Mesenchymal stem cell (in vitro differentiated cells and primary cell): ENCODE measurements around the gene TCF4.

Experiments
- DNase-seq: peaks from one replicate; pipeline ENCODE4 v3.0.0-alpha.2; 2013
- H2AFZ ChIP-seq: one replicate; pipeline ENCODE4 v1.6.1; 2013; ENCODE audit warnings: low read depth, mild to moderate bottlenecking, control low read depth, inconsistent platforms, low read length, moderate library complexity
- H2AK5ac ChIP-seq: 2 replicates; pipeline ENCODE4 v1.6.1; 2013; ENCODE audit warnings: low read length, moderate library complexity, mild to moderate bottlenecking, inconsistent platforms; ENCODE audit not compliant: severe bottlenecking
- H2BK120ac ChIP-seq: one replicate; pipeline ENCODE4 v1.6.1; 2013; ENCODE audit warnings: low read depth, mild to moderate bottlenecking, inconsistent platforms, low read length, moderate library complexity
- H2BK12ac ChIP-seq, 2 experiments: one replicate each; pipeline ENCODE4 v1.6.1; 2013; ENCODE audit warnings: inconsistent platforms in 2 of 2, low read length in 2 of 2, mild to moderate bottlenecking in 2 of 2, moderate library complexity in 2 of 2, control low read depth in 1 of 2
- H2BK15ac ChIP-seq: one replicate; pipeline ENCODE4 v1.6.1; 2013; ENCODE audit warnings: mild to moderate bottlenecking, low read depth, inconsistent platforms; ENCODE audit not compliant: poor library complexity, severe bottlenecking
- H2BK5ac ChIP-seq: 2 replicates; pipeline ENCODE4 v1.6.1; 2013; ENCODE audit warnings: low read depth, mild to moderate bottlenecking, low read length, control low read depth, inconsistent platforms; ENCODE audit not compliant: poor library complexity, severe bottlenecking
- H3K14ac ChIP-seq, 2 experiments: one replicate each; pipeline ENCODE4 v1.6.1; 2013; ENCODE audit warnings: inconsistent platforms in 2 of 2, low read length in 2 of 2, control low read depth in 1 of 2, mild to moderate bottlenecking in 1 of 2, moderate library complexity in 1 of 2
- H3K18ac ChIP-seq, 2 experiments: one replicate each; pipeline ENCODE4 v1.6.1; 2013; ENCODE audit warnings: inconsistent platforms in 2 of 2, low read length in 2 of 2, control low read depth in 1 of 2, low read depth in 1 of 2, mild to moderate bottlenecking in 1 of 2
- H3K23ac ChIP-seq, 2 experiments: one replicate each; pipeline ENCODE4 v1.6.1; 2013; ENCODE audit warnings: inconsistent platforms in 2 of 2, low read length in 2 of 2, mild to moderate bottlenecking in 2 of 2, moderate library complexity in 2 of 2, control low read depth in 1 of 2
- H3K27ac ChIP-seq: 2 replicates; pipeline ENCODE4 v1.5.1; 2013; ENCODE audit warnings: mild to moderate bottlenecking, moderate library complexity, low read length, control low read depth, inconsistent platforms; ENCODE audit not compliant: poor library complexity, severe bottlenecking
- H3K27me3 ChIP-seq, 2 experiments: 2 replicates each; pipeline versions ENCODE4 v1.6.1 to v1.7.0; 2013; ENCODE audit warnings: low read length in 2 of 2, mild to moderate bottlenecking in 2 of 2, moderate library complexity in 2 of 2, control low read depth in 1 of 2, inconsistent platforms in 1 of 2; ENCODE audit not compliant: control insufficient read depth in 1 of 2, insufficient read depth in 1 of 2
- H3K36me3 ChIP-seq, 2 experiments: 2 replicates each; pipeline versions ENCODE4 v1.6.1 to v1.7.0; 2013; ENCODE audit warnings: low read length in 2 of 2, control low read depth in 1 of 2, inconsistent platforms in 1 of 2, low read depth in 1 of 2, mild to moderate bottlenecking in 1 of 2; ENCODE audit not compliant: insufficient read depth in 2 of 2, control insufficient read depth in 1 of 2
- H3K4ac ChIP-seq, 2 experiments: one replicate each; pipeline ENCODE4 v1.6.1; 2013; ENCODE audit warnings: inconsistent platforms in 2 of 2, low read length in 2 of 2, mild to moderate bottlenecking in 2 of 2, moderate library complexity in 2 of 2, control low read depth in 1 of 2, low read depth in 1 of 2
- H3K4me1 ChIP-seq: 2 replicates; pipeline ENCODE4 v1.6.1; 2013; ENCODE audit warnings: low read depth, low read length, control low read depth; ENCODE audit not compliant: control insufficient read depth, insufficient read depth
- H3K4me2 ChIP-seq: 2 replicates; pipeline ENCODE4 v1.6.1; 2013; ENCODE audit warnings: low read length, mild to moderate bottlenecking, inconsistent platforms; ENCODE audit not compliant: poor library complexity, severe bottlenecking
- H3K4me3 ChIP-seq, 2 experiments: 2 replicates each; pipeline versions ENCODE4 v1.5.1 to v1.7.0; 2013; ENCODE audit warnings: low read length in 2 of 2, mild to moderate bottlenecking in 2 of 2, control low read depth in 1 of 2, low read depth in 1 of 2; ENCODE audit not compliant: insufficient read depth in 1 of 2
- H3K79me1 ChIP-seq: replicated peaks from 2 replicates; pipeline ENCODE4 v1.6.1; 2013; ENCODE audit warnings: mild to moderate bottlenecking, control low read depth, low read length, inconsistent platforms; ENCODE audit not compliant: poor library complexity, severe bottlenecking
- H3K9ac ChIP-seq: 2 replicates; pipeline ENCODE4 v1.7.0; 2013; ENCODE audit warnings: mild to moderate bottlenecking, low read length, moderate library complexity
- H3K9me3 ChIP-seq: 2 replicates; pipeline ENCODE4 v1.7.0; 2013; ENCODE audit warnings: mild to moderate bottlenecking, low read length; ENCODE audit not compliant: control insufficient read depth
- H4K8ac ChIP-seq: one replicate; pipeline ENCODE4 v1.6.1; 2013; ENCODE audit warnings: inconsistent platforms, mild to moderate bottlenecking, low read length, moderate library complexity
- H4K91ac ChIP-seq: one replicate; pipeline ENCODE4 v1.6.1; 2013; ENCODE audit warnings: mild to moderate bottlenecking, low read length, inconsistent platforms
- WGBS: methylation state at CpG from one replicate; pipeline ENCODE4 v1.1.7; 2013; ENCODE audit warnings: mixed read lengths; 5-methylcytosine and 5-hydroxymethylcytosine counted together

TCF4 gene

GRCh38 chr18:55421615-55422419 is 166.2 kb downstream of the TCF4 start:
- no peak overlapping the region for H2AK5ac ChIP-seq
- H3K9me3 ChIP-seq = no peaks in the 10 kb centered on the region
- no peaks in the 10 kb centered on the region for H3K27me3 ChIP-seq
- no peaks in the 10 kb centered on the region for H3K36me3 ChIP-seq
- H3K18ac ChIP-seq = peak overlapping the region in 1 of 2 experiments; percentile 67
- H3K27ac ChIP-seq = no peak overlapping the region
- H4K8ac ChIP-seq = no peak overlapping the region
- H3K4ac ChIP-seq = no peak overlapping the region
- H3K14ac ChIP-seq = no peak overlapping the region
- H2BK15ac ChIP-seq = no peak overlapping the region
- no peaks in the 10 kb centered on the region for H3K4me1 ChIP-seq
- H2AFZ ChIP-seq = no peak overlapping the region
- no peak overlapping the region for H2BK120ac ChIP-seq
- no peak overlapping the region for H3K4me2 ChIP-seq
- WGBS = 88% methylated on average over 7 of the region's 8 CpGs
- peak overlapping the region; percentile 93 for H3K9ac ChIP-seq
- H2BK12ac ChIP-seq = no peak overlapping the region
- no peak overlapping the region for H4K91ac ChIP-seq
- H3K23ac ChIP-seq = no peak overlapping the region
- H2BK5ac ChIP-seq = no peak overlapping the region
- H3K79me1 ChIP-seq = peaks cover 21% of the 10 kb centered on the region
- peak overlapping the region in 1 of 2 experiments; percentile 79 for H3K4me3 ChIP-seq
- DNase-seq = peak; percentile 17

- Histone ChIP-seq H4K91ac (no peak overlapping the region), H3K14ac (no peak overlapping the region)
Observed at GRCh38 chr18:55421308-55421614, 166.7 kb downstream of the TCF4 start.

GRCh38 chr18:55420665-55421307 is 167.2 kb downstream of the TCF4 start:
- no peak overlapping the region for H4K8ac ChIP-seq
- H3K9me3 ChIP-seq = no peaks in the 10 kb centered on the region
- H3K9ac ChIP-seq = peak overlapping the region; percentile 93
- H3K4ac ChIP-seq = peak overlapping the region in 1 of 2 experiments; percentile 84
- H2BK120ac ChIP-seq = no peak overlapping the region
- H3K14ac ChIP-seq = no peak overlapping the region
- H2AK5ac ChIP-seq = no peak overlapping the region
- no peaks in the 10 kb centered on the region for H3K4me1 ChIP-seq
- peak overlapping the region in 1 of 2 experiments; percentile 79 for H3K4me3 ChIP-seq
- H2BK12ac ChIP-seq = peak overlapping the region in 1 of 2 experiments; percentile 84
- H3K36me3 ChIP-seq = no peaks in the 10 kb centered on the region
- H4K91ac ChIP-seq = no peak overlapping the region
- H3K27me3 ChIP-seq = no peaks in the 10 kb centered on the region
- H3K18ac ChIP-seq = no peak overlapping the region
- H2AFZ ChIP-seq = no peak overlapping the region
- no peak overlapping the region for H3K27ac ChIP-seq
- no CpG with 5 or more reads among the region's 6 CpGs for WGBS
- H3K4me2 ChIP-seq = no peak overlapping the region
- DNase-seq = no peak
- peaks cover 21% of the 10 kb centered on the region for H3K79me1 ChIP-seq
- H3K23ac ChIP-seq = no peak overlapping the region
- H2BK15ac ChIP-seq = no peak overlapping the region
- no peak overlapping the region for H2BK5ac ChIP-seq

More at GRCh38 chr18:55421308-55421614, 166.7 kb downstream of the TCF4 start:
- Histone ChIP-seq H3K18ac (no peak overlapping the region), H3K23ac (no peak overlapping the region), H3K79me1 (peaks cover 21% of the 10 kb centered on the region), H2BK5ac (no peak overlapping the region), H2BK15ac (no peak overlapping the region), H3K9me3 (no peaks in the 10 kb centered on the region), H4K8ac (no peak overlapping the region), H3K27me3 (no peaks in the 10 kb centered on the region), H3K4ac (no peak overlapping the region), H3K4me3 (peak overlapping the region in 1 of 2 experiments; percentile 79), H2BK12ac (no peak overlapping the region), H3K9ac (peak overlapping the region; percentile 93), H3K4me1 (no peaks in the 10 kb centered on the region), H2AFZ (no peak overlapping the region), H2BK120ac (no peak overlapping the region), H2AK5ac (no peak overlapping the region), H3K36me3 (no peaks in the 10 kb centered on the region), H3K27ac (no peak overlapping the region), H3K4me2 (no peak overlapping the region)
- no peak for DNase-seq
- WGBS = no CpG with 5 or more reads among the region's 4 CpGs

GRCh38 chr18:55419947-55420664 is 167.9 kb downstream of the TCF4 start:
- Histone ChIP-seq H3K4me1 (no peaks in the 10 kb centered on the region), H3K79me1 (peaks cover 21% of the 10 kb centered on the region), H3K14ac (no peak overlapping the region), H4K8ac (peak overlapping the region; percentile 60), H3K4ac (no peak overlapping the region), H4K91ac (no peak overlapping the region), H2BK5ac (no peak overlapping the region), H3K27me3 (no peaks in the 10 kb centered on the region), H2AFZ (no peak overlapping the region), H3K4me2 (no peak overlapping the region), H3K23ac (no peak overlapping the region), H3K18ac (peak overlapping the region in 1 of 2 experiments; percentile 33), H2BK15ac (no peak overlapping the region), H3K9ac (peak overlapping the region; percentile 93), H2AK5ac (no peak overlapping the region), H2BK120ac (peak overlapping the region; percentile 64), H3K27ac (no peak overlapping the region), H3K9me3 (no peaks in the 10 kb centered on the region), H3K4me3 (peak overlapping the region in 1 of 2 experiments; percentile 79), H3K36me3 (no peaks in the 10 kb centered on the region), H2BK12ac (peak overlapping the region in 1 of 2 experiments; percentile 84)
- peak; percentile 51 for DNase-seq
- 20% methylated on average over 7 of the region's 7 CpGs for WGBS
